Measurements from ENCODE around the gene COQ2.
A peak's percentile ranks its signal among the peaks of the same experiment; 100 is the strongest.
"Not testable (repeated sequence)": the region's sequence is repeated elsewhere in the genome, so short reads cannot be mapped to it uniquely, and the experiment has no call there.

Gene COQ2

DNA sequence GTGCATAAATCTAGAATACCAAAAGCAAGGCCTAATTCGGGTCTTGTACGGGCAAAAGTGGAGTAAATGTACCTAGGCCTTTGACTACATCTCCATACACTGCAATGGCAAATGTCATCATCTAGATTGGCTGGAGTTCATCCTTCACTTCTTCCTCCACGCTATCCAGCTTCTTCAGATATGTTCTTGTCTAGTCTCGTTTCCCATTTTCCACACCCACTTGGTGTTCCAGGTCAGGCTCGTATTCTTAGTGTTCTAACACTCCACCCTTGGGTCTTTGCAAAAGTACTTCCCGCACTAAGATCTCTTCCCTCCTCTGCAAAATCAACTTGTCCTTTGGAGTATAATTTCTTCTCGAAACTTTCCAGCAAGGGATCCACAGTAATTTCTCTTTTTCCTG lies 1.4 kb downstream of the COQ2 start:
- no peak for DNase-seq (ENCODE audit: low read depth)

DNA sequence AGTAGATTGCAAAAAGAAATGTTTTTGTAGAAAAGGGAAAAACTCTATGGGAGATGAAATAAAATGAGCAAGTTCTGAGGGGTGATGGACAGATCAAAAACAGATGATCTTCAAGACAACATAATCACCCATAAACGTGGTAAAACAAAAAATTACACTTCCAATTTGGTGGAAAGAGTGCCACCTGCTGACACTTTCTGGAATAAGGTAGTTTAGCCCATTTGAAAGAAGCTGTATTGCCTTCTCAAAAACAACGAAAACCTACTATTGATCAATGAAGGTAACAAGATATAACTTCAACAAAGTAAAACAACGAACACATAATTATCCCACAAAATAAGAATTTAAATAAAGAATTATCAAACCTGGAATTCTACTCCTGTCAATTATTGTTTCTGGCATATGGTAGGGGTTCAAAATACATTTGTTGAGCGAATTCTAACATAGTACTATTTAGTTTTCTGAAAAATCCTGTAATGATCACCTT lies 2.5 kb downstream of the COQ2 start:
- DNase-seq (ENCODE audit: low read depth): peak; percentile 44

DNA sequence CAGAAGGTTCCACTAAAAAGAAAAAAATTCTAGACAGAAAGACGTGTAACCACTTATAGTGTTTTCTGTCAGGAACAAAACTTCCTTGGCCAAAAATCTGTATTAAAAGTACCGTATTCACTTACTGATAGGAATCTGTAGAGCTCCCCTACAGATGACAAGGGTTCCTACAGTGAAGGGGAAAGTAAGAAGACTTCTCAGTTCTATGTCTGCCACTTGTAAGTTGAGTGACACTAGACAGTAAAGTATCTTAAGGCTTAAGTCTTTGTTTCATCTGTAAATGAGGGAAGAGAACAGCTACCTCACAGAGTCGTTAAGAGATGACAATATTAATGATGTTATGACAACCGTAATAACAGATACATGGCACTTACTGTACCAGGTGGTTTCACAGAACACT lies 3.3 kb downstream of the COQ2 start:
- no peak for DNase-seq (ENCODE audit: low read depth)

DNA sequence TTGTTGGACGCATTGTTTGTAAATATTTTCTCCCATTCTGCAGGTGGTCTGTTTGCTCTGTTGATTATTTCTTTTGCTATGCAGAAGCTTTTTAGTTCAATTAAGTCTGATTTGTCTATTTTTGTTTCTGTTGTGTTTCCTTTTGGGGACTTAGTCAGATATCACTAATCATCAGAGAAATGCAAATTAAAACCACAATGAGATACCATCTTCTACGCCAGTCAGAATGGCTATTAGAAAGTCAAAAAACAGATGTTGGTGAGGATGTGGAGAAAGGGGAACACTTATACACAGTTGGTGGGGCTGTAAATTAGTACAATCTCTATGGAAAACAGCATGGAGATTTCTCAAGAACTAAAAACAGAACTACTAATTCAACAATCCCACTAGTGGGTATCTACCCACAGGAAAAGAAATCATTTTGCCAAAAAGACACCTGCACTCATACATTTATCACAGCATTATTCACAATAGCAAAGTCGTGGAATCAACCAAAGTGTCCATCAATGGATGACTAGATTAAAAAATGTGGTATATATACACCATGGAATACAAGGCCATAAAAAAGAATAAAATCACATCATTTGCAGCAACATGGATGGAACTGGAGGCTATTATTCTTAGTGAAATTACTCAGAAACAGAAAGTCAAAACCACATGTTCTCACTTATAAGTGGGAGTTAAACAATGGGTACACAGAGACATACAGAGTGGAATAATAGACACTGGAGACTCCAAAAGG lies 8.1 kb downstream of the COQ2 start:
- DNase-seq (ENCODE audit: low read depth): no peak

DNA sequence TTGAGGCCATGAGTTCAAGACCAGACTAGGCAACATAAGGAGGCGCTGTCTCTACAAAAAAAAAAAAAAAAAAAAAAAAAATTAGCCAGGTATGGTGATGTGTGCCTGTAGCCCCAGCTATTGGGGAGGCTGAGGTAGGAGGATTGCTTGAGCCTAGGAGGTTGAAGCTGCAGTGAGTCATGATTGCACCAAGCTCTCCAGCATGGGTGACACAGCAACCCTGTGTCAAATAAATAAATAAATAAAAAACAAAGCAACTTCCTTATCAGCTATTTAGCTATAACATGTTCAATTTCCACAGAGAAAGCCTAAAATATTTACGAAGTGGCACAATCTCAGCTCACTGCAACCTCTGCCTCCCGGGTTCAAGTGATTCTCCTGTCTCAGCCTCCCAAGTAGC lies 10.7 kb downstream of the COQ2 start:
- DNase-seq (ENCODE audit: low read depth): not testable (repeated sequence)

DNA sequence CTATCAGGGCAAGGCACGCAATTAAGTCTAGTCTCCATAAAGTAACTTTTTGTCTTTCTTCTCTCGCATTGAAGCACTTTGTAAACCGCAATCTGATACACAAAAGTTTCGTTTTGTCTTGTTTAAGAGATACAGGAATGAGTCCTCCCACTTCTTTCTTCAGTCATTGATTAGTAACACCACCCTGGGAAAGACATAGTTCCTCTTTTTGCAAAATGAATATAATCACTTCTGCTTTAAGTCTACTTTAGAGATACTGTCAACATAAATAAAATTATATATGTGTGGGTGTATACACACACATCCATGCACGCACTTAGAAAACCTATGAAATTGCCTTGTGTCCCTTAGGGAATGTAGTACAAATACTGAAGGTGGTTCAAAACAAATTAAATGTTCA lies 11.7 kb downstream of the COQ2 start:
- no peak for DNase-seq (ENCODE audit: low read depth)

DNA sequence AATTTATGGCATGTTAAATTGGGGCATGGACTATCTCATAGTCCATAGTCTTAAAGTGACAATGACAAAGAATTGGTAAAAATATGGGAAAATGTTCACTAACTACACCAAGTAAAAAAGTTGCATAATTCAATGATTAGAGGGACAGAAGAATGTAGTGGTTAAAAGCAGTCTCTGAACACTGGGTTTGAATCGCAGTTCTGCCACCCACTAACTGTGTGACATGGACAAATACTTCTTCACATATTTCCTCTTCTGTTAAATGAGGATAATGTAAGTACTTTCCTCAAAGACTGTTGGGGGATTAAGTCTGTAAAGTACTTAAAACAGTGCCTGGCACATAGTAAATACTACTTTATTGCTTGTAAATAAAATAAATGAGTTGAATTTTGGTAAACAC lies 15.3 kb downstream of the COQ2 start:
- no peak for DNase-seq (ENCODE audit: low read depth)

DNA sequence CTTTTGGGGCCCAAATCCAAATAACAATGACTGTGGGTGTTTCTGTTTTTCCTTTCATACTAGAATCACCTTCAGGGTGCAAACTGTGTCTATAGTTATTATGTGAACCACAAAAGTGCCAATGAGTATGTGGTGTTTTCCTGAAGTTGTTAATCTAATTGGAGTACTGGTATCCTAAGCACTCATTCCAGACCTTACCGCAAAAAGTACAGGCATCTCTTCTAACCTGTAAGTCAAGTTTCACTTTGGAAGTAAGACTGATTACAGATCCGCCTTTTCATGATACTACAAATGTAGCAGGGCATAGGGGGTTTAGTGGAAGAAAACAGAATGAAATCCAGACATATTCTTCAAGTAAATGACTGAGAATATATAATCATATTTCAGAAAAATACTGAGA lies 16.1 kb downstream of the COQ2 start:
- no peak for DNase-seq (ENCODE audit: low read depth)

DNA sequence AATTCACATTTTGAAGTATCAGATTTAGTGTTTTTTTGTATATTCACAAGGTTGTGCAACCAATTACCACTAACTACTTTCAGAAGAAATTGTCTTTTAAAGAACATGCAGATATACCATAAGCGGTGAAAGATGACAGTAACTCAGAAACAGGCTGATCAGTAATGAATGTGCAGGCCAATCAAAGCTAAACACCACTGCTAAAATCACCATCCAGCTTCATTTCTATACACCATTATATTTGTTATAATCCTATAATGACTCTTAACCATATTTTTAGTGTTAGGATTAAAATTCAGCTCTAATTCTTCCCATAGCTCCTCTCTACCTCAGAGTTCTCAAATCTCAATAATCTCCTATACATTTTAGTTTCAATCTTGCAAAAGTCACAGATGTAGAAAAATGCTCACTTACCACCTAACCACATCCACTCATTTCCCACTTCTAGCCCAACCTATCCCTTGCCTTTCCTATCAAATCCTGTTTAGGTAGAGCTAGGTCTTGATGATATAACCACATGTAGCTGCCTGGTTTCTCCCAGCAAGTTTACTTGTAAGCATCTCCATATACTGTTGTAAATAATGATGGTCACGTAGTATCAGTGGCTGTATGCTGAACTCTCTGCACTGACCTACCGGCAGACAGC lies 16.6 kb downstream of the COQ2 start:
- no peak for DNase-seq (ENCODE audit: low read depth)

DNA sequence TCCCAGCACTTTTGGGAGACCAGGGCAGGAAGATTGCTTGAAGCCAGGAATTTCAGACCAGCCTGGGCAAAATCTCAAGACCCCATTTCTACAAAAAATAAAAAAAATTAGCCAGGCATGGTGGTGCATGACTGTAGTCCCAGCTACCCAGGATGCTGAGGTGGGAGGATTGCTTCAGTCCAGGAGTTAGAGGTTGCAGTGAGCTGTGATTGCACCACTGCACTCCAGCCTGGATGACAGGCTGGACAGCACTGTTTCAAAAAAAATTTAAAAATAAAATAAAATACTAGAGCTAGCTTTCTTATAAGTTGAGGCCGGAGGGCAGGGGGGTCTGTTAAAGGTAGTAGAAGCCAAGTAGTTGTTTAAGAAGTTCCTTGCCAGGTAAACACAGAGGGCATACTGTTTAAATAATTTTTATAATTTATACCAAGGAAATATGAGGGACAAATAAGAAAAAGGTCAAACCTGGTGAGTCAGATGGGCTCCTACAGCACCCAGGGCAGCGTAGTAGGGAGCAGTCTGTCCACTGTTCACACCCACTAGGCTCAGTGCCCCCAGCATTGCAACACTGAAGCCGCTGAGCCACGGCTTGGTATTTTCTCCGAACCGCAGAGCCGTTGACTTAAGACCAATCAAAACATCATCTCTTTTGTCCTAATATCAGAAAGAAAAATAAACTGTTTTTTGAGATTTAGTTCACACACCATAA lies 17.3 kb downstream of the COQ2 start:
- DNase-seq (ENCODE audit: low read depth): no peak

DNA sequence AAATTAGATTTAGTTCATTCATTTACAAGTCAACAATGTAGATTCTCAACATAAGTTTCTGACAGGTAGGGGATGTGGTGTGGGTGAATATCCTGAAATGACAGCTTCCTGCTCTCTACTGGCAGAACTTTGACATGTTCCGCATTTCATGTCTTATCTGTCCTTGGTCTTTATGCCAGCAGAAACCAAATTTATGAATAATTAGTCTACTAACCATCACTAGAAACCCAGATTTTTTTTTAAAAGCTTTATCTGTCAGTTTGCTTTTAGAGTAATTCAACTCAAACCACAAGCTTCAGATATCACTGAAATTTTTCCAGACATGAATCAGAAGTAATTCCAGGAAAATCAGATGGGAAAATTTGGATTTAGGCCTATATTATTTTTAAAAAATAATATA lies 17.9 kb downstream of the COQ2 start:
- DNase-seq (ENCODE audit: low read depth): no peak

DNA sequence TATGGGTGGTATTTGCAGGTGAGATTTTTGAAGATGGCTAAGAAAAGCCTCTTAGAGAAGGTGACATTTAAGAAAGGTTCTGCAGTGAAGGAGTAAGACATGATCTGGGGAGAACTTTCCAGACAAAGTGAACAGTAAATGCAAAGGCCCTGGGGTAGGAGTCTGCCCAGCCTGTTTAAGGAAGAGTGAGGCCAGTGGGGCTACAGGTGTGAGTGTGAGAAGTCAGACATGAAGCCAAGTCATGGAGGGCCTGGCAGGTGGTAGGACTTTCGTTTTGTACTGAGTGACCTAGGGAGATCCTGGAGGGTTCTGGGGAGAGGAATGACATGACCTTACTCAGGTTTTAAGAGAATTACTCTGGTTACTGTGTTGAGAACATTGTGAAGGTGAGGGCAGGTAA lies 21.5 kb downstream of the COQ2 start:
- no peak for DNase-seq (ENCODE audit: low read depth)

DNA sequence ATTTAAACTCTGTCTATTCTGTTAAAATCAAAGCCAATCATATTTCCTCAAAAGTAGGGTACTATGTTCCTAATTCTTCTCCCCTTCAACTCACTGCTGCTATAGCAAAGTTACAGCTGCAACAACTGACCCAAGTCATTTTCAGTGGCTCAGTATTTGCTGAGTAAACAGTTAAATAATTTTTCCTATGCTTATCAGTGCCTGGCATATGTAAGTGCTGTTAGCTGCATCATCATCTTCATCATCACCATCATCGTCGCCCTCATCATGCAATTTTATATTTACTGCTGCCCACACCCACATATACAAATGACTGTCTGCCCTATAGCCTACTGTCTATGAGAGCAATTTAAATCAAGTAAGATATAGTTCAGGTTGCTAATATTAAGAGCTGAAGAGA lies 21.9 kb downstream of the COQ2 start:
- DNase-seq (ENCODE audit: low read depth): no peak

DNA sequence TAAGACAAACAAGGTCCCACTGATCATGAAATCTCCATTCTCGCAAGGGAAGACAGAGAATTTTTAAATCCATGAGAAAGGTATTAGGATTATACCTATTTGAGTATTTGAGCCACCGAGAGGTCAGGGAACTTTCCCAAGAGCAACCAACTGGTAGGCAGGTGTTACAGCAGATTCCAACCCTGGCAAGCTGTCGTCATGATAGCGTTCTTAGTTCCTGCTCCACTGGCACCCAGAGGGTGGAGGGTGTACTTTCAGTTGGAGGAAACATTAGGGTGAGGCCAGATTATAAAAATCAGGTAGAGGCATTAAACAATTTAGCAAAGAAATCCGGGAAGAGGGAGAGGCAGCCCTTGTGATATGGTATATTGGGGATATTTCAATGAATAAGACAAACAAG lies 23.3 kb downstream of the COQ2 start:
- DNase-seq (ENCODE audit: low read depth): no peak

DNA sequence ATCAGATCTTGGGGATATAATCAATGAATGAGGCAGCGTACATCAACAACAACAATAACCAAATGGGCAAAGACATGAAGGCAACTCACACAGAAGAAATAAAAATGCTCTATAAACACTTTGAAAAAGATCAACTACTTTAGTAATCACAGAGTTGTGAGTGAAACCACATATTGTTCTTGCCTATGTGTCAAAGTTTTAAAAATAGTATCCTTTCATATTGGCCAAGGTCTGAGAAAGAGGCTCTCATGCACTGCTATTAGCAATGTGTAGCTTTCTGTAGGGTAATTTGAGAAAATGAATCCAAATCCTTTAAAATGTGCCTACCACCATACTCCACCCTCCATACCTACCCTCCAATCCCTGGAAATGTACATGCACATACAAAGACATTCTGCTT lies 25.0 kb downstream of the COQ2 start:
- no peak for DNase-seq (ENCODE audit: low read depth)

DNA sequence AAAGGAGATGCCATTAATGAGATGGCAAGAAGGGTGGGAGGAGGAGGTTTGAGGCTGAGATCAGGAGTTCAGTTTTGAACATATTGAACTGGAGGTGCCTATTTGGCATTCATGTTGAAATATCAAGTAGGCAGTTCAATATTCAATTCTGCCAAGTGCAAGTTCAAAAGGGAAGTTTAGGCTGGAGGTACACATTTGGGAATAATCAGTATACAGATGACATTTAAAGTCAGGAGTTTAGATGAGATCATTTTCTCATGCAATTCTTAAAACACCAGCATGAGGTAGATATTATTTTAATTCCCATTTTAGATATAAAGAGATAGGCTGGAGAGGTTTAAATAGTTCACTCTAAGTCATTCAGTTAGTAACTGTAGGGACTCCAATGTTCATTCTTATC lies 26.1 kb downstream of the COQ2 start:
- DNase-seq (ENCODE audit: low read depth): no peak

DNA sequence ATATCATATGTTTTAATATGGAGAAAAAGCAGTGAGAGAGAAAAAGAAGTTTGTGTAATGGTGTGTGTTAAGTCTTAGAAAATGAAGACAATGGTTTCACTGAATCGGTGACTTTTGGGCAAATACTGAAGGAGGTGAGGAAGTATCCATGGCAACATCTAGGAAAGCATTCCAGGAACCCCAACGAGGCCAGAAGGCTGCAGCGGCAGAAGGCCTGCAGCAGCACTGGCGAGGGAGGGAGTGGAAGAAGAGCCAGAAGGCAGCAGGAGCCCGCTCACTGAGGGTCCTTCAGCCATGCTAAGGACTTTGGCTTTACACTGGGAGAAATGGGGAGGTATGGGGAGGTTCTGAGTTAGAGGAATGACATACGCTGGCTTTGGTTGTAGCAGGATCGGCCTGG lies 26.8 kb downstream of the COQ2 start:
- no peak for DNase-seq (ENCODE audit: low read depth)

DNA sequence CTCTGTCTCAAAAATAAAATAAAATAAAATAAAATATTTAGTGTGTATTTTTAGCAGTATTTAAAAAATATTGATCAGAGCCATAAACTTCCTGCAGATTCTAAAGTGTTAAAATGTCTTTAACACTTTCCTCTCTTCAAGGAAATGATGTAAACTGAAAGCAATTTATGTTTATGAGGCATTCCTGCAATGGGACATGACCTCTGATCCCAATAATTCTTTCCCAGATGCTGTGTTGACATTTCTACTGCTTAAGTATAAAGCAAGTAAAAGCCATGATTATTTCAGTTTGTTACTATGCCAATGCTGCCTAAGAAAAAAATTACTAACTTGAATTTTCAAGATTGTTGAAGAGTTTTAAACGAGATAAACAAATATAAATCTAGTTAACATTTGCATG lies 29.0 kb downstream of the COQ2 start:
- no peak for DNase-seq (ENCODE audit: low read depth)

DNA sequence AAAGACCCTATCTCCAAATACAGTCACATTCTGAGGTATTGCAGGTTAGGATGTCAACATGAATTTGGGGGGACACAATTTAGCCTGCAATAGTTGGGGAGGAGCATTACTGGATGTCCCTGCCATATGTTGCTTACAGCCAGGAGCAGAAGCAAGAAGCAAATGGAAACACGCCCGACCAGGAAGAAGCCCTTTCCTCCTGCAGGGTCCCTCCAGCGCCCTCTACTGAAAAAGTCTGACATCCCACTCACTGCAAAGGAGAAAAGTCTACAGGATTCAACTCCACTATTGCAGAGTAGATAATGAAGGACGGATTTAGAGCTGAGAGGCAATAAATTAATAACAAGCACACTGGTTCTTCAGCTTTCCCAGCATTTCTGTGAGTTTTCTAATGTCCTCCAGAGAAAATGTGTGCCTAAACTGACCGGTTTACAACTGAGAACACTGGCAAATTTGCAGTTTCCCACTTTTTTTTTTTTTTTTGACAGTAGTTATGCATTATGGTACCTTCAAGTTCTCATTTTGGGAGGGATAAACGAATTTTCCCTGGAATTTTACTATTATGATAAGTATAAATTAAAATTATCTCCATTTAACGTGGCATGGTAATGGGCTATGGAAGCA lies 31.7 kb downstream of the COQ2 start:
- DNase-seq (ENCODE audit: low read depth): peak; percentile 41

DNA sequence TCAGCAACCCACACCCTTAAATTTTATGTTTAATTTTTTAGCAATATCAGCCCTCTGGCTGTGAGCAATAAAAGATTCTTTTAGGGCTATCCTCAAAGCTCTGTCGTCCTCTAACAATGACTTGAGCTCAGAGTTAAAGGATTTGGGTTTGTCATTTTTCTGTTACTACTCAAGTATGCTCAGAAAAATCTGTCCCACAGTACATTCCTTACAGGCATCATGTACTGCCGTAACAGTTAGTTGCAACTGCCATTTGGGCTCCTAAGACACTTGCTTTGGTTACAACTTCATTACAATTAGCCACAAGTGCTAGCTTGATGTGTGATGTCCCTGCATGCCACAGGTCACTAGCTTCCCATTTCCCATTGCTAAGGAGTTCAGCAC lies 33.2 kb downstream of the COQ2 start:
- no peak for DNase-seq (ENCODE audit: low read depth)

DNA sequence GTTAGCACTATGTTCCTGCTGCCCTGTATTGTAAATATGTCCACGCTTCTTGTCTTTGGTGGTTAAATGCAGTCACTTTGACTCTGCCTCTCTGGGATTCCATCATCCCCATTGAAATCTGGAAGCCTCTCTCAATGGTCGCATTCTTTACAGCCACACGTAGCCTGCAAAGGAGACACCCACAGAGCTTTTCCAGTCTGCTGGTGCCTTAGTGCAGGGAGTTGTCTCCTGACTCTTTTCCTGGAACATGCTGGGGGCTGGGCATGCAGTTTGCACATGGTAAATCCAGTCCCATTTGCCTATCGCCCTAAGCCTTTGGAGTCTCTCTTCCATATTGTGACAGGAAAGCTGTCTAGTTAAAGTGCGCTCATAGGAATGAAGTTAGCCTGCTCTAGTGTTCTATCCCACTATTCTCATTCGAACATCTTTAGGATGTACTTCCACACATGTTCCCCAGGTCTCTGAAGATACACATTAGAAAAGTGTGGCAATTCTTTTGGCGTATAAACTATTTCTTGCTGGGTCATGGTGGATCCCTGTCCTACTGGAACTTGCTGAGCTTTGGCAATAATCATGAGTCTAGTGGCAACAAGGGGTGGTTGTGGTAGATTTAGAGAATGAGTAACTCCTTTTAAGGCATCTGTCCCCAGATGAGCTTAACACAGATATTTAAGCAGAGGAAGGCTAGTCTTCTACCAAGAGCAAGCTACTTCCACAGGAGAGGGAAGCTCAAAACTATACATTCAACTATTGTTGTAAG lies 33.7 kb downstream of the COQ2 start:
- DNase-seq (ENCODE audit: low read depth): no peak

DNA sequence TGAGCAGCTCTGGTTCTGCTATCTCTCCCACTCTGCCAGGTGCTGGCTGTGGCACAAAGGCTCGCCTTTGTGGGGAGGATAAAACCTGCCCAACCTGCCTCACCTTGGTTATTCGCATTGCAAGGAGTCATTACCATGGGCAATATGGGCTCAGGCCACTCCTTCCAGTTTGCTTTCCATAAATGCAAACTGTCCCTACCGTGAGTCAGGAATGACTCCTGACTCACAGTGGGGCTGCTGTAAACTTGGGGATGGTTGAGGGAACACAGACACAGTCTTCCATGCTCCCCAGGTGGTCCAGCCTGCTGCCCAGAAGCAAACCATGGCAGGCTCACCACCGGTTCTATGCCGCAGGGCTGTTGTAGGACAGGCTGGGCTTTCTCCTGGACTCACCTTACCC lies 36.1 kb downstream of the COQ2 start:
- no peak for DNase-seq (ENCODE audit: low read depth)
